ENCODE data around the gene ADAM33.

Gene ADAM33

DNA sequence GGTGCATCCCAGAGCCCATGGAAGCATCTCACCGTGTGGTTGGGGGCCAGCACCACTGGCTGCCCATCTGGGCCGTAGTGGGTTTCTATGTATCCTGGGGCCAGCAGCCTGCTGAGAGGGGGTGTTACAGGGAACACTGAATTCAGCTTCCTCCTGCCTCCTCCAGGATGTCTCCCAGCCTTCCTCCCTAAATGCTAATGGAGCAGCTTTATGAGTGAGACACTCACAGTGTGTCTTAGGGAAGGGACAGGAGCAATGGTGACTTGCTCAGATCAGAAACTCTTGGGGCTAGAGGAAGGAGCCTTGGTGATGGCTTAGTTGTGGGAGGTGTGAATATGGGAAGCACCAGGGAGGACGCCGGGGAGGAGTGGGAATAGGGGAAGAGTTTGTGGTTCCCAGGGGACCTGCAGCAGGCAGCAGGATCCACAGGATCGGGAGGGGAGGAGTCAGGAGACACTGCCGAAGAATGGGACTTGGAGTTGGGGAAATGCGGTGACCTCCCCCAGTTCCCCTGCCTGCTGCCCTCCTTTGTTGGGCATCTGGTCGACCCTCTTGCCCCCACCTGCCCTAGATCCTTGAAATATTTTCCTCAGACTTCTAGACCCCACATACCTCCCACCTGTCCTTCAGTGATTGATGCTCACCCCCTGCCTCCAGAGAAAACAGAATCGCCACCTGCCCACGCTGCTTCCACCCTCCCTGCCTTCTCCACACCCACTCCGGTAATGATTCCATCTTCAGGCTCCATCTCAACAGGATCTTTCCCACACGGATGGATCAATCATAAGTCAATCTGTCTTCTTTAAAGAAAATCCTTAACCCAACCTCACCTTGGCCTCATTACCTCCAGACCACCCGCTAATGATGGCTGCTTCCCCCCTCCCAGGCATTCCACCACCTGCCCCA is 6.6 kb downstream of the ADAM33 start:
- in situ Hi-C loops (cut with MboI; ENCODE audit: low pct_unique_long_range_greater_than_20kb, low sequenced_read_pairs, unreplicated experiment) = no loop called here
- TF ChIP-seq CTCF (IDR thresholded peaks at IDR 0.05; ENCODE audit: extremely low read depth, insufficient read depth, missing control alignments) = no peak
- no peak for DNase-seq (ENCODE audit: low spot score)

DNA sequence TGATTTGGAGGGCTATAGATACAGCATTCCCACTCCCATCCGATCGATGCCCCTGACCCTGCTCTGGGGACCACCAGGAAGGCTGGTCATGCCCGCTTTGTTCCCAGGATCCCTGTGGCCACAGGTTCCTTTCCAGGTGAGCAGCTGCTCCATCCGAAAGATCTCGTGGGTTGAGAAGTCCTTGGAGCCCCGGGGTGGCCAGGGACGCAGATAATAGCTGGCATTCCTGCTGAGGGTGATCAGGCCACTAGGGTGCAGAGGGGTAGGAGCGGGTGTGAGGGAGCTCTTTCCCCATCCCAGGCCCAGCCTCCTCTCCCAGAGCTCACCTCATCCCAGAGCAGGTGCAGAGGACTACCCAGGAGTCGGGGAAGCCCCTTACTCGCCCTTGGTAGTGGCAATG is 7.4 kb downstream of the ADAM33 start:
- no peak for TF ChIP-seq CTCF (IDR thresholded peaks at IDR 0.05; ENCODE audit: extremely low read depth, insufficient read depth, missing control alignments)
- DNase-seq (ENCODE audit: low spot score) = no peak
- in situ Hi-C loops (cut with MboI; ENCODE audit: low pct_unique_long_range_greater_than_20kb, low sequenced_read_pairs, unreplicated experiment) = no loop called here

GRCh38 chr20:3673221-3674070 is 8.4 kb downstream of the ADAM33 start:
- no peak for TF ChIP-seq CTCF (IDR thresholded peaks at IDR 0.05; ENCODE audit: extremely low read depth, insufficient read depth, missing control alignments)
- in situ Hi-C loops (cut with MboI; ENCODE audit: low pct_unique_long_range_greater_than_20kb, low sequenced_read_pairs, unreplicated experiment) = no loop called here
- no peak for DNase-seq (ENCODE audit: low spot score)

DNA sequence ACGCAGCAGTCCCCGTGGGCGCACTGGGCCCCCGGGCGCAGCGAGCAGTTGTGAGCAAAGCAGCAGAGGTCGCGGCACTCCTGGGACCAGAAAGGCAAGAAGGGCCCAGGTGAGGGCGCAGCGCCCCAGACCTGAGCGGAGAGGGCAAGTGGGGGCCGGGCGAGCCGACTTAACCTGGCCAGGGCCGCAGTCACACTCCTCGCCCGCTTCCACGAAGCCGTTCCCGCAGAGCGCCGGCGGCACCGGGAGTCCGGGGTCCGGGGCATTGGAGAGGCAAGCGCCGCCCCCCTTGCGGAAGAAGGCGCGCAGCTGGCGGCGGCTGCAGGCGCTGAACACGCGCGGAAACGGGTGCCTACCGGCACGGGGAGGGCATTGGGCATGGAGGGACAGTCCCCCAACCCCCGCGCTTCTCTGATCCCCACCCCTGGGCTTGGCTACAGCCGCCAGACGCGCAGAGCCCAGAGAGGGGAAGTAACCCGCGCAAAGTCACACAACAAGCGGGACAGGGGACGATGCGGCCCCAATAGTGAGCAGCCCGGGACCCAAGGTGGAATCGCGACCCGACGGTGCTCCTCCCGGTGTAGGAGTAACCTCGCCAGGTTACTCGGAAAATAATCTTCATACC is 9.2 kb downstream of the ADAM33 start:
- no peak for TF ChIP-seq CTCF (IDR thresholded peaks at IDR 0.05; ENCODE audit: extremely low read depth, insufficient read depth, missing control alignments)
- in situ Hi-C loops (cut with MboI; ENCODE audit: low pct_unique_long_range_greater_than_20kb, low sequenced_read_pairs, unreplicated experiment) = no loop called here
- no peak for DNase-seq (ENCODE audit: low spot score)

DNA sequence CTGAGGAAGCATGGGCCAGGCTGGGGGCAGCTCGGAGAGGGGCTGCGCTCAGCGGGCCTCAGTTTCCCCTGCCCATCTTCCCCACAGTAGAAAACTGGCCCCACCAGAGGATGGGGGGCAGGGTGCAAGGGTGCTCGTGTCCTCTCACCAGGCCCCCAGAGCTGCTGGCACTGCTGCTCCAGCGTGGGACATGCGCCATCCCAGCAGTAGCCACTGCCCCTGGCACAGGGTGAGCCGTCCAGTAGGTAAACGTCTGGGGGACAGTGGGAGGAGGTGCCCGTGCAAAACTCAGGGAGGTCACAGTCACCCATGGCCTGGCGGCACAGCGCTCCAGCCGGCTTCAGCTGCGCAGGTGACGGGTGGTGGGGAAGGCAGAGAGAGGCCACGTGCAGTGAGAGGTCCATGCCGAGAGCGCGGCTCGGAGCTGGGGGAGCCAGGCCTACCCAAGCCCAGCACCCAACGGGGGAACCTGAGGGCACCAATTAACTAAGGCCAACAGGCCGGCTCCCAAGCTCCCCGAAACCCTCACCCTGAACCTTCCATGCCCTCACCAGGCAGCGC is 9.7 kb downstream of the ADAM33 start:
- no peak for DNase-seq (ENCODE audit: low spot score)
- no peak for TF ChIP-seq CTCF (IDR thresholded peaks at IDR 0.05; ENCODE audit: extremely low read depth, insufficient read depth, missing control alignments)
- in situ Hi-C loops (cut with MboI; ENCODE audit: low pct_unique_long_range_greater_than_20kb, low sequenced_read_pairs, unreplicated experiment) = no loop called here

DNA sequence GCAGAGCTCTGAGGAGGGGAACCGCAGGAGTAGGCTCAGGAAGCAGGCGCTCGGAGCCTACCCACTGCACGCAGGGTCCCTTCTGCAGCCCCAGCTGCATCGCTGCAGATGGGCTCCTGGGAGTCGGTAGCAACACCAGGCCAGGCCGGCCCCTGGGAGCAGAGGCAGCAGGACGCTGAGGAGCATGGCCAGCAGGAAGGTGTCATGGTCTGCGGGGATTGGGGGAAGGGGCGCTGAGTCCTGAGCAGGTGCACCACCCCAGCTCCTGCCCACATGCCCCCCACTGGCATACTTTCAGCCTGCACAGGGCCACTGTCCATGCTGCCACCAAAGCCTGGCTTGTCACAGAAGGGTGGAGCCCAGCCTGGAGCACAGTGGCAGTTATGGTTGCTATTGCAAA is 10.9 kb downstream of the ADAM33 start:
- no peak for DNase-seq (ENCODE audit: low spot score)
- in situ Hi-C loops (cut with MboI; ENCODE audit: low pct_unique_long_range_greater_than_20kb, low sequenced_read_pairs, unreplicated experiment) = no loop called here
- no peak for TF ChIP-seq CTCF (IDR thresholded peaks at IDR 0.05; ENCODE audit: extremely low read depth, insufficient read depth, missing control alignments)
